ENCODE data around the gene ME2.
A peak's percentile ranks its signal among the peaks of the same experiment; 100 is the strongest.
"Not testable (repeated sequence)": the region's sequence is repeated elsewhere in the genome, so short reads cannot be mapped to it uniquely, and the experiment has no call there.

The ME2 gene

GRCh38 chr18:50926521-50926920 lies 47.6 kb downstream of the ME2 start:
- no peak for DNase-seq (ENCODE audit: low read depth)

GRCh38 chr18:50928551-50928950 lies 49.6 kb downstream of the ME2 start:
- DNase-seq (ENCODE audit: low read depth), result peak; percentile 71

DNA sequence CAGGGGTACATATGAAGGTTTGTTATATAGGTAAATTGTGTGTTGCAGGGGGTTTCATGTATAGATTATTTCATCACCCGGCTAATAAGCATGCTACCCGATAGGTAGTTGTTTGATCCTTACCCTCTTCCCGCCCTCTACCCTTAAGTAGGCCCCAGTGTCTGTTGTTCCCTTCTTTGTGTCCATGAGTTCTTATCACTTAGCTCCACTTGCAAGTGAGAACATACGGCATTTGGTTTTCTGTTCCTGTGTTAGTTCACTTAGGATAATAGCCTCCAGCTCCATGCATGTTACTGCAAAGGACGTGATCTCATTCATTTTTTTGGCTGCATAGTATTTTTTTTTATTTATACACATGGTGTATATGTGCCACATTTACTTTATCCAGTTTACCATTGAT lies 54.8 kb downstream of the ME2 start:
- DNase-seq (ENCODE audit: low read depth), result no peak

GRCh38 chr18:50934545-50935211 lies 55.8 kb downstream of the ME2 start:
- no peak for DNase-seq (ENCODE audit: low read depth)

- DNase-seq (ENCODE audit: low read depth), result no peak
These were observed 56.7 kb downstream of the ME2 start for GRCh38 chr18:50935493-50936191.

DNA sequence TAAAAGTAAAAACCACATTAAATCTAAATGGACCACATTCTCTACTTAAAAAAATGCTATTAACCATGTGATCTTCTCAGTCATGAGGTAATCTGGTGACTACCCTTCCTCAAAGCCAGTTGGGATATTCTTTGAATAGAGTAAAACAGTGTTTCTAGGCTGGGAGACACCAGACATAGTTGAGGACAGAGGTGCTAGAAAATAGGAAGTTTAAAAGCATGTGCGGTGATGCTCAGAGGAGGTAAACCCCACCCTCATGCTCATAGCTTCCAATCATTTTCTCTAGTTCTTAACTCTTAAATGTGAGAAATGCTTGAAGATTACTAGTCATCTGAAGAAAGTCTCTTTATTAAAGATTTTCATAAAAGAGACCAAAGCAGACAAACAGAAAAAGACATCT lies 58.3 kb downstream of the ME2 start:
- DNase-seq (ENCODE audit: low read depth), result no peak

DNA sequence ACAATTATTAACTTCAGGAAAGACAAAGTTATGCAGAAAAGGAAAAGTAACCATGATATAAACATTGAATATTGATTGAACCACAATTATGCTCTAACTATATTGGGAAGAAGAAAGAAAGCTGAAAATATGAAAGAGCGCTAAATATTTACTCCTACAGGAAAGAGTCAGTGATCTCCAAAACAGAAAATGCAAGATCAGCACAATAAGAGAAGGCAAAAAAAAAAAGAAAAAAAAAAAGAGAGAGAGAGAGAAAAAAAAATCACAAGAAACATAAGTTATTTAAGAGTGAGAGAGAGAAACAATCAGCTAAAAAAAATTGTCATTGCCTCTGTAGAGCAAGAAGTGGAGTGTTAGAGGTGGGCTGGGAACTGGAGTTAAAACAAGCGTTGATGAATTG lies 60.0 kb downstream of the ME2 start:
- DNase-seq (ENCODE audit: low read depth), result no peak

DNA sequence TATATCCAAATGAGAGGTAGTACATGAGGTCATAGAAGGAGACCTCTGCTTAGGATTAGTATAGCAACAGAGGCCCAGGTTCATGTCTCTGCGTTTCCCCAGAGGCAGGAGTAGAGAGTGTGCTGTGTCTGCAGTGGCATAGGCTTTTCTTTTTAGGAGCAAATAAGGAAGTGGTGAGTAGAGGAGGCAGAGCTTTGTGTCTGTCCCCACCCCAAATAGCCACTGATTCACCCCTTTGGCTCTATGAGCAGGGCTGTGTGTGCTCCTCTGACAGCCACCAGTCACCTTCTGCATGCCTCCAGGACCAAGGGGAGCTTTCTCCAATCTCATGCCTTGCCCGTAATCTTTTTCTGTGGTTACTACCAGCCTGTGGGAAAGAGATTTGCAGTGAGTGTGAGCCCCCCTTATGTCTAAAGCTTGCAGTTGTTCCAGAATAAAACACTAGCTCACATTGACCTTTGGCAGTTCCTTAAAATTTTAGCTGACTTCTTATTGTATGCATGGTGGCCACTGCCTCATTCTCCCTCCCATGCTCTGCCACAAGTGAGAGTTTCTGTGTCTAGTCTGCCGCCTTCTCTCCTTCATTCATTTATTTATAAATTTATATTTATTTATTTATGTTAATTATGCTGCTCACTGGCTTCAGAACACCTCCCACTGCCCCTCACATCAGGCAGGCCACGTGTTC lies 65.5 kb downstream of the ME2 start:
- DNase-seq (ENCODE audit: low read depth), result no peak

DNA sequence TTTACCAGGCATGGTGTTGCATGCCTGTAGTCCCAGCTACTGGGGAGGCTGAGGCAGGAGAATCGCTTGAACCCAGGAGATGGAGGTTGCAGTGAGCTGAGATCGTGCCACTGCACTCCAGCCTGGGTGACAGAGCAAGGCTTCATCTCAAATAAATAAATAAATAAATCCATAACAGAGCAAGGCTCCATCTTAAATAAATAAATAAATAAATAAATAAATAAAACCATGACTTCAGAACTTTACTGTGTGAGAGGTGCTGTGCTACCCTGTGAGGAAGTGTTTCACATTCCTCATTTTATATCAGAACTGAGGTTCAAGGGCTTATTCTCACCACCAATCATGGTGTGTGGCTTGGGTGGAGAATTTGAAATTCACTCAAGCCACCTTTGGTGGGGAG lies 67.0 kb downstream of the ME2 start:
- DNase-seq (ENCODE audit: low read depth), result not testable (repeated sequence)

DNA sequence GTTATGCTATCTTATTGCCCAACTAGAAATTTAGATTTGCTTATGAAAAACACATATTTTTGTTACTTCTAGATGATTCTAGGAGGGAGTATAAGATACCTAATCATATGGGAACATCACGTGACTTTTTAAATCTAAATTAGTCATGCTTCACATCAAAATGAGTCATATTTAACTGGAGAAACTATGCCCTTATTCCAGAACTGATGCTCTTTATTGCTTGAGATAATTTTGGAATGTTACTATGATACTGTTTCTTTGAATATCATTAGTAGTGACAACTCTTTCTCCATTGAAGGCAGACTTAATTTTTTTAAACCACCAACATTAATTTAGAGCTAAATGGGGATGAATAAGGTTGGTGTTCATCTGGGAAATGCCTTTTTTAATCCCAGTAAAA lies 69.0 kb downstream of the ME2 start:
- peak; percentile 66 for DNase-seq (ENCODE audit: low read depth)

- no peak for DNase-seq (ENCODE audit: low read depth)
These were observed 70.3 kb downstream of the ME2 start for GRCh38 chr18:50949185-50949584.

- DNase-seq (ENCODE audit: low read depth), result no peak
These were observed 71.7 kb downstream of the ME2 start for GRCh38 chr18:50950626-50951025.

DNA sequence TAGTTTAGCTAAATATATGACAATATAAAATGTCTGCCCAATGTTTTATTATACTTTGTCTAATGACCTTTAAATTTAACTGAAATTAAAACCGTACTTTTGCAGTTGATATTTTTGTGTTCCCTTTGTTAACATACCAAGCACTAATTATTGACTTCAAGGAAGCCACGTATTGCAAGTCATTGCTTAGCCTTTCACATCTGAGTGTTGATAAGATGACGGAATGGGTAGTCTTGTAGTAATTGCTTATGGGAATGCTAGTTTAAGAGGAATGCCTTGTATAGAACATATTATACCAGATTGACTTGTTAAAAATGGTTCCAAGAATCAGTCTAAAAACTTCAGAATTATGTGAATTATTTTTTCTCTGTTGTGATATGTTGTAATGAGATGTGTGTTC lies 74.9 kb downstream of the ME2 start:
- DNase-seq (ENCODE audit: low read depth), result no peak

- DNase-seq (ENCODE audit: low read depth), result no peak
These were observed 76.3 kb downstream of the ME2 start for GRCh38 chr18:50955253-50955652.

- DNase-seq (ENCODE audit: low read depth), result peak; percentile 10
These were observed 77.2 kb downstream of the ME2 start for GRCh38 chr18:50956116-50956515.

DNA sequence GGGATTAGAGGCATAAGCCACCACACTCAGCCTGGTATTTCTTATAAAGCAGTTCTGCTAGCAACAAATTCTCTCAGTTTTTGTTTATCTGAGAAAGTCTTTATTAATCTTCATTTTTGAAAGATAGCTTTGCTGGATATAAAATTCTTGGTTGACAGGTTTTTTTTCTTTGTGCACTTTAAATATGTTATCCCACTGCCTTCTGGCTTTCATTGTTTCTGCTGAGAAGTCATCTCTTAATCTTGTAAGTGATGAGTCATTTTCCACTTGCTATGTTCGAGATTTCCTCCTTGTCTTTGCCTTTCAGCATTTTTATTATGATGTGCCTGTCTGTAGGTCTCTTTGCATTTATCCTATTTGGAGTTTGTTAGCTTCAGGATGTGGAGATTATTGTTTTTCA lies 83.1 kb downstream of the ME2 start:
- peak; percentile 32 for DNase-seq (ENCODE audit: low read depth)

DNA sequence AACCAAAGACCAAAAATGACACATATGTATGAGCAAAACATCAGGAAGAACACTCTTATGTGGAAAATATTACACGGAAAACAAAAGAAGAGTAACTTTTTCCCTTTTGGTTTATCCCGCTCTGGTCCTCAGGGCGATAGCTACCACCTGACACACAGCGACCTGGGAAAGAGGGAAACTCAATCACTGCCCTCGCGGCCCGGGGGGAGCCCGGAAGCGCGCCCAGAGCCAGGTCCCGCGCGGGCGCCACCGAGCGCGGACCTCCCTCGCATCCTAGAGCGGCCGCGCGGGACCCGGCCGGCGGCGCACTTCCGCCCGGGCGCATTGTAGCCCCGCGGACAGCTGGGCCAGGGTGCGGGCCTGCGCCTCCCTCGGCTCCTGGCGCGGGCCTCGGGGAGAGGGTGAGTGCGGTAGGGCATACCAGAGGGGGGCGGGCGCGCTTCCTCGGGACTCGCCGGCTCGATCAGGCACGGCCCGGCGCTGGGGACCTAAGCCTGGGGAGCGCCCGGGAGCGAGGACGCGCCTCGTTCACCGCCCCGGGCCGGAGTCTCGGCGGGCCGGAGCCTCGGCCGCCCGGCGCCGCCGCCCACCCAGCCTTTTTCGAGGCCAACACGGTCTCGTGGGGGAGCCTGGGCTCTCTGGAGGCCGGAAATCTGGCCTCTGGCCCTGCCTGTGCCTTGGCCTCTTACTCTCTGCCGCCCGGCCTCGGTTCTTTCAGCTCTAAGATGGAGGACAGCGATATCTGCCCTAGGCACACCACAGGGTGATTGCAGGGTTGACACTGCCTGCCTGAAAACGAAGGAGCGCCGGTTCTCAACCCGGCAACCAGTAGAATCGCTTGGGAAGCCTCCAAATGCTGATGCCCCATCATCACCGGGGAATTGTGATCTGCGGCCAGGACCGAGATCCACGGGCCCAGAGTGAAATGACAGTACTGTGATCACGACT lies 89.1 kb downstream of the ME2 start, which contains the start of gene ELAC1:
ELAC1 (plus strand) TSS at position 327 of the 948 bp plus-strand sequence. CDS start 6,365 bp downstream, outside the sequence.
- DNase-seq (ENCODE audit: low read depth), result peak; percentile 86

GRCh38 chr18:50969448-50969847 lies 90.5 kb downstream of the ME2 start:
- DNase-seq (ENCODE audit: low read depth), result no peak

GRCh38 chr18:50970006-50970405 lies 91.1 kb downstream of the ME2 start:
- no peak for DNase-seq (ENCODE audit: low read depth)

DNA sequence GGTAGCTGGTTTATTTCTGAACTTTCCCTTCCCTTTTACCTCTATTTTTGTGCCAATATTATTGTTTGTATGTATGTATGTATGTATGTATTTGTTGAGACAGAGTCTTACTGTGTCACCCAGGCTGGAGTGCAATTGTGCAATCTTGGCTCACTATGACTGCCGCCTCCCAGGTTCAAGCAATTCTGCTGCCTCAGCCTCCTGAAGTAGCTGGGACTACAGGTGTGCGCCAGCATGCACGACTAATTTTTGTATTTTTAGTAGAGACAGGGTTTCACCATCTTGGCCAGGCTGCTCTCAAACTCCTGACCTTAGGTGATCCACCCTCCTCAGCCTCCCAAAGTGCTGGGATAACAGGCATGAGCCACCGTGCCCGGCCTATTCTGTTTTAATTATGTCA lies 93.5 kb downstream of the ME2 start:
- not testable (repeated sequence) for DNase-seq (ENCODE audit: low read depth)

DNA sequence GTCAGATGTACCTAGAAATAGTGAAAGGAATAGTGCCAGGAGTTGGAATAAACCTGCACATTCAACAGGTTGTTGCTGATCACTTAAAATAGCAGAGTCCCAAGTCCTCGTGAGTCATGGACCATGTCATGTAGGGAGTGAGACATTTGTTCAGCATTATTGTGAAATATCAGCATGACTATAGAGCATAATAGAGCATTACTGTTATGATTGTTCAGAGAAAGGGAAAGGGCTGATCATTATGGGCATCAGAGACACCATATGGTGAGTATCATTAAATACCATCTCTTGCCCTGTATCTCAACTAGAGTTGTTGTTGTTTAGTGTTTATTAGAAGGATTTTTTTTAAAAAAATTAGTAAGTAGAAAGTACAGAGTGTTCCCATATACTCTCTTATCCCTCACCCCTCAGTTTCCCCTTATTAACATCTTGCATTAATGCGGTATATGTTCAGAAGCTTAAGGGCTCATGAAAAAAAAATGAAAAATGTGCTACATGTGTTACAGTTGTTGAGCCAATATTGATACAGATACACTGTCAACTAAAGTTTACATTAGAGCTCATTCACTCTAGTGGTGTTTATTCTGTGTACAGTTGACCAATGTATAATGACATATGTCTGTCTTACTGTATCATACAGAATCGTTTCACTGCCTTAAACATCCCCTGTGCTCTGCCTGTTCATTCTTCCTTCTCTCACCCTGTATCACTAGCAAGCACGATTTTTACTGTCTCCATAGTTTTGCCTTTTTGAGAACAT lies 94.6 kb downstream of the ME2 start:
- peak; percentile 88 for DNase-seq (ENCODE audit: low read depth)
